H54 (cell line): ENCODE results near the gene JAK1.
A peak's percentile ranks its signal among the peaks of the same experiment; 100 is the strongest.
"Not testable (repeated sequence)": the region's sequence is repeated elsewhere in the genome, so short reads cannot be mapped to it uniquely, and the experiment has no call there.

Experiments used
- DNase-seq: peaks from one replicate; pipeline ENCODE4 v3.0.0; 2011; ENCODE audit warnings: low spot score, mixed read lengths; ENCODE audit not compliant: insufficient read length
- FAIRE-seq: peaks from 3 replicates; lab custom pipeline; 2011; peaks lifted over from hg19 to GRCh38; lab: Jason Lieb, UNC
- POLR2A ChIP-seq: IDR thresholded peaks from 2 replicates; pipeline ENCODE4 v1.6.1; 2011; ENCODE audit warnings: low read depth, mild to moderate bottlenecking, low read length

JAK1 gene

DNA sequence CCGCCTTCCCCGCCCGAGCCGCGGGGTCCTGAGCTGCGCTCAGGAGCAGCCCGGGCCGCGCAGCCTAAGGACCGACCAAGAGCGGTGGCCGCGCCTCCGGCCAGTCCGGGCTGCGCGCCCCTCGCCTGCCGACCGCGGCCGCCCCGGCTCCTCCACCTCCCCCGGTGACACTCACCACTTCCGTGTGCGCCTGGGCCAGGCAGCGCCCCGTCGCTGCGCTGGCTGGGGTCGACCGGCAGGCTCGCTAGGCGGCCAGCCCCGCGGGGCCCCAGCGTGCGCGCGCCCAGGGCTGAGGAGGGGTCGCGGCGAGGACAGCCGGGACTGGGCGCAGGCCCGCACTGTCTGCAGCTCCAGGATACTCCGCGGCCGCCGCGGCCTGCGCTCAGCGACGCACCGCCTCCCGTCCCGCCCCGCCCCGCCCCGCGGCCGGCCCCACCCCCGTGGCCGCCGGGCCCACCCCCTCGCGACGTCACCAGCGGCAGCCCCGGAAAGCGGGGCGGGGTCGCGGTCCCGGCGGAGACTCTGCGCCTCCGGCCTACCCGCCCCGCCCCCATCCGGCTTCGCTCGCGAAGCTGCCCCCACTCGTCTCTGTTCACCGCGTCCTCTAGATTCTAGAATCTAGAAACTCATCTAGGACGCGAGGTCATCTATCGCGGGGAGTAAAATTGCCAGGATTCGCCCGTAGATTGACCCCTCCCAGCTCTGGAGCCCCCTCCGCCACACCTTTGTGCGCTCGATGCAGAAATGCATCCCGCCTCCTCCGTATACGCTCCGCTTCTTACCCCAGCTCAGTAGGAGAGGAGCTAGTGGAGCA is at the start of gene JAK1:
TSS of gene JAK1 (minus strand) at position 392 of the 814 bp plus-strand sequence. CDS start 80,285 bp downstream, outside the sequence.
- DNase-seq (peak; percentile 82), FAIRE-seq (no peak)
- peak; percentile 95 for TF ChIP-seq POLR2A

DNA sequence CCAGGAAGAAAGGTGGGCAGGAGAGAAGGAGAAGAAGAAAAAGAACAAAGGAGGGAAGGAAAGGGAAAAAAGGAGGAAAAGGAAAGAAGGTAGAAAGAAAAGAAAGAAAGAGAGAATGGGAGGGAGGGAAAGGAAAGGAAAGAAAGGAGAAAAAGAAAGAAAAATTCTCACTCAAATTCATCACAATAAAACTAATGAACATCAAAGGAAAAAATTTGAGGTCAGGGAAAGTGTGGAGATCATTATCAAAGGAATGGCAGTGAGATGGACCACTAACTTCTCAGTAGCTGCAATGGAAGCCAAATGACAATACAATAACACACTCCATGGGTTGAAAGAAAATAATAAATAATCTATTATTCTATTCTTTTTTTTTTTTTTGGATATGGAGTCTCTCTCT is 48.0 kb upstream of the JAK1 start:
- no peak for TF ChIP-seq POLR2A
- no peak for DNase-seq
- FAIRE-seq: no peak

DNA sequence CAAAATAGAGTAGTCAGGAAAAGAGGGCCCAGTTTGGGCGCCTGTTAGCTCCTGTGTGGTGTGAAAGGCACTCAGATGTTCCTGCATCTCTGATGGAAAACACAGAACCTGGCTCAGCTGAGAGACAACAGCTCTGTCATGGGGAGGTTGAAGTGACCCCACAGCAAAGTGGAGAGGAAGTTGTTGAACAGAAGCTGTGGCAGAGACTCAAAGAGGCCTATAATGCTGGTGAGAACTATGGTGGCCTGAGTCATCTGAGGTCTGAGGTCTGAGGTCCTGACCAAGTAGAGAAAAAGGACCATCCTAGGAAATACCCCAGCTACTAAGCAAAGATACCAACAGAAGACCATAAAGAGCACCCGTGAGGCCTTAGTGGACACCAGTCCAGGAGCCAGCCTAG is 45.6 kb upstream of the JAK1 start:
- no peak for TF ChIP-seq POLR2A
- DNase-seq (no peak), FAIRE-seq (no peak)

DNA sequence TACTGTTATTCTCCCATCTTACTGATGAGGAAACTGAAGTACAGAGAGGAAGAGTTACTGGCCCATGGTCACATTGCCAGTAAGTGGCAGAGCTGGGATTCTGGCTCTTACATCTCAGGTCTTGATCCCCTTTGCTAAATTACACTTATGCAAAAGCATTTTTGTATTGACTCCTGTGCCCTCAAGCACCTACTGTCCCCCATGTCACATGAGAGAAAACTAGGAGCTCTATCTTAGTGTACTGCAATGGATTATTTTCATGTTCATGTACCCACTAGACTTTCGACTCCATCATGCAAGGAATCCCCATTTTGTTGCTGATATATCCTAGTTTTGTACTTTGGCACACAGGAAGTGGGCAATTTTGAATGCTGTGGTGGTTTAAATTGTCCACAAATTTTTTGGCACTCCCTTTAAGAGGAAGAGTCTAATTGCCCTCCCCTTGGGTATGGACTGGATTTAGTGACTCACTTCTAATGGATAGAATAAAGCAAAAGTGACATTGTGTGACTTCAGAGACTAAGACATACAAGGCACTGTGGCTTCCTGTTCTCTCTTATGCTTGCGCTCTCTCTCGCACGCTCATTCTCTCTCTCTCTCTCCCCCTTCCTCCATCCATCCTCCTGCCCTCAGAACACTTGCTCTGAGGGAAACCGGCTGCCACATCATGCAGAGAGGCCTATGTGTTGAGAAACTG is 43.5 kb upstream of the JAK1 start:
- TF ChIP-seq POLR2A: no peak
- DNase-seq (no peak), FAIRE-seq (no peak)

DNA sequence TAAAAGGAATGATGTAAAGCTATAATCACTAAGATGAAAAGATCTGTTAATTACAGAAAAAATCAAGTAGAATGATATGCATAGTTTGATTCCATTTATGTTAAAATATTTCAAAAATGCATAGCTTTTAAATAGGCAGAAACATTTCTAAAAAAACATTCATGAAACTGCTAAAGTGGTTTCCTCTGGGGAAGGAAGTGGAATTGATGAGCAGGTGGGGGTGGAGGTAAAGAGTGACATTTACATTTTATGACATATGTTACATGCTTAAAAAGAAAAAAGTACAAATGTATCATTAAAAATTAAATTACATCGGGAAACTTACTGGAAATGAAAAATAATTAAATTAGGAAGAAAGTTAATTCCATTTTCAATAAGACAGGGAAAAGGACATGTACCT is 42.8 kb upstream of the JAK1 start:
- no peak for TF ChIP-seq POLR2A
- no peak for FAIRE-seq
- DNase-seq: no peak

DNA sequence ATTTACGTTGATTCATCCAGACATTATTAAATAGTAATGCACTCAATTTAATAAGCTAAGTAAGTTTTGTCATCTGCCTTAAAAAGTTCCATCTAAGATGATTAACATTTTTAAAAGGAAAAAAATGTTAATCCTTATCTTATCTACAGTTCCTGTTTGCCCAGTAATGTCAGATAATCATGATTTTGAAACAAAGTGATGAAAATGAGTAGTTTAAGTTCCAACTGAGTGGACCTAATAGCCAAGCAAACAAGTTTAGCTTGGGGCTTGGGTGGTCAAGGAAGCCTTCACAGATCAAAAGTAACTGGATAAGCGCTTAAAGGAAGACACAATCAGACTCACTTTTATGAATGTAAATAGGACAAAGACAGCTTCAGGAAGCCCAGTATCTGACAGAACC is 40.5 kb upstream of the JAK1 start:
- no peak for TF ChIP-seq POLR2A
- DNase-seq: no peak
- FAIRE-seq: no peak

DNA sequence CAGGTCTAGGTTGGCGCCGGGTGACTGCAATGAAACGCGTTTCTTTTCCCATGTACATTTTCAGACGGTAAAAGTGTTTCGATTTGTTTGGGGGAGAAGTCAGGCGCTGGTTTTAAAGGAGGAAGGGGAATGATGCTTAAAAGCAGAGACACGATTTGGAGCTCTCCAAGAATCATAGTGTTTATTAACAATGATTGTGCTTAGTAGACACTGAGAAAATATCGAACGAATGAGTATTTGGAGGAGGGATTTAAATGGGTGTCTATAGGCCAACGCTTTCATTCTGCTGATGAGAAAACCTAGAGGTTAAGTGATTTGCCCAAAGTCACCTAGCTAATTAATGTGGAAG is 36.9 kb upstream of the JAK1 start:
- no peak for FAIRE-seq
- no peak for TF ChIP-seq POLR2A
- no peak for DNase-seq

DNA sequence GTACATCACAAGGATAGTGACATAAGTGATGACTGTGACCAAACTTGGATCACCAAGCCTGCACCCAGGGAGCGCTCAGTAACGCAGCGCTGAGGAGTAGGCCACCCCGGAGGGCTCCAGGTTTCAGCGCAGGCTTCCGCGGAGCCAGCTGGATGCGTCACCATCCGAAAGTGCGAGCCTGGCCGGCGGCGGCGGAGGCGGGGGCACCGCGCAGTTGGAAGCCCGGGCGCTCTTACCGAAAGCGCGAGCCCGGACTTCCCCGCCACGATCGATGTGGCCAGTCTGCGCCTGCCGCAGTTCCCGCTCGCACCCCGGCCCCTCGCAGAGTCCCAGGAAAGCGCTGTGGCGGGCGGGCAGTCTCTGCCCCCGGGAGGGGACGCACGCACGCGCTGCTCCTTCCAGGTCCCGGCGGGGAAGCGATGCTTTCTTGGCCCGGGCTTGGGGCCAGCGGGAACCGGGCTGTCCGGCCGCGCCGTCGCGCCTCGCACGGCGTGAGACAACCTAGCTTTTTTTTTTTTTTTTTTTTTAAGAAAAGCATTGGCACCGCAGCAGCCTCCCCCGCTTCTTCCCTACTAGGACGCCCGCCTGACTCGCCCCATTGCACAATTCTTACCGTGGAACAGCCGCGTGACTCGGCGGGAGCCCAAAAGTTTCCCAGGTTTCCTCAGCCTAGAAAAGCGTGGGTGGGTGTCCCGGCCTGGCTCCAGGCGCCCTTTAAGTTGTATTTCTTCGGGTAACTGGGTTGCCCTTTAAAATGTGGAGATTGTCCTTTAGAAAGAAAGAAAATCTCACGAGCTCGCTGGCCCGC is 36.4 kb upstream of the JAK1 start:
- no peak for TF ChIP-seq POLR2A
- DNase-seq: peak; percentile 80
- peak; percentile 20 for FAIRE-seq

DNA sequence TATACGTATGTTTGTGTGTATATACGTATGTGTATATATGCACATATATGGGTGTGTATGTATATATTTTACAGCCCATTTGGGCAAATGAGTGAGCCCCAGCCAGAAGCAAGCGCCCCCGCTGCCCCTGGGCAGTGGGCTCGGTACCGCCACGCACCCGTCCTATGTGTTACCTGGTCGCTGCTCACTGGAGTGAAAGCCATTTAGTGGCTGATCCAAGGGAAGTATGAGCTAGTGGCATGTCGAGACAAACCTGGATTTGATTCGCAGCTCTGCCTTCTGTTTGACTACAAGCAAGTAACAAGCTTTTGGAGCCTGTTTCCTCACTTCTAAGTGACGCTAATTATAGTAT is 35.8 kb upstream of the JAK1 start:
- FAIRE-seq (no peak), DNase-seq (no peak)
- no peak for TF ChIP-seq POLR2A

DNA sequence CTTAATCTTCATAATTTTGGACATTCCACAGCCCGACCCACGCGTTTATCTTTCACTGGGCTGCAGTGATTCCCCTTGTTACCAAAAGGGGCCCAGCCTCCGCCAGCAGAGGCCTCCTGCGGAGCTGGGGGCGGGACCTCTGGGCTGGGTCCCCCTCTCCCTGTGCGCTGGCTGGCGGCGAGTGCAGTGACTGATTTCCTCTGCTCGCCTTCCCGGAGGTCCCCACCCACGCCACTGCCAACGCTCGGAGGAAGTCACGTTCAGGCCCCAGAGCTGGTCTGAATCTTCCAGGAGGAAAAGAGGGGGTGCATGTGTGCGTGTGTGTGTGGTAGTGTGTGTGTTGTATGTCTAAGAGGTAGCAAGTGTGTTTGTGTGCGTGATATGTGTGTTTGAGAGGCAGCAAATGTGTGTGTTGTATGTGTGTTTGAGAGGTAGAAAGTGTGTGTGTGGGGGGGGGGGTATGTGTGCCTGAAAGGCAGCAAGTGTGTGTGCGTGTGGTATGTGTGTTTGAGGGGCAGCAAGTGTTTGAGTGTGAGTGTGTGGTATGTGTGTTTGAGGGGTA is 35.0 kb upstream of the JAK1 start:
- FAIRE-seq (no peak), DNase-seq (peak; percentile 77)

DNA sequence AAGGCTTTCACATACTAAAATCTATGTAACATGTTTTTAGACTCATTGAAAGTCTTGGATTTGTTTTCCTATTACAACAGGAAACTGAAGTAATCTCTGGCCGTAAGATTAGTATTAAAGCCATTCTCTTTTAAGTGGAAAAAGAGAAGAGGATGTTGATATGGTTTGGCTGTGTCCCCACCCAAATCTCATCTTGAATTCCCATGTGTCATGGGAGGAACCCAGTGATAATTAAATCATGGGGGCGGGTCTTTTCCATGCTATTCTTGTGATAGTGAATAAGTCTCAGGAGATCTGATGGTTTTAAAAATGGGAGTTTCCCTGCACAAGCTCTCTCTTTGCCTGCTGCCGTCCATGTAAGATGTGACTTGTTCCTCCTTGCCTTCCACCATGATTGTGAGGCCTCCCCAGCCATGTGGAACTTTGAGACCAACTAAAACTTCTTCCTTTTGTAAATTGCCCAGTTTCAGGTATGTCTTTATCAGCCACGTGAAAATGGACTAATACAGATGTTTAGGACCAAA is 32.1 kb upstream of the JAK1 start:
- DNase-seq, FAIRE-seq: not testable (repeated sequence)

More for the DNA sequence above, 35.0 kb upstream of the JAK1 start:
- 0 out of 2 replicates have a peak, but pooled peaks have one; percentile 24 for TF ChIP-seq POLR2A

DNA sequence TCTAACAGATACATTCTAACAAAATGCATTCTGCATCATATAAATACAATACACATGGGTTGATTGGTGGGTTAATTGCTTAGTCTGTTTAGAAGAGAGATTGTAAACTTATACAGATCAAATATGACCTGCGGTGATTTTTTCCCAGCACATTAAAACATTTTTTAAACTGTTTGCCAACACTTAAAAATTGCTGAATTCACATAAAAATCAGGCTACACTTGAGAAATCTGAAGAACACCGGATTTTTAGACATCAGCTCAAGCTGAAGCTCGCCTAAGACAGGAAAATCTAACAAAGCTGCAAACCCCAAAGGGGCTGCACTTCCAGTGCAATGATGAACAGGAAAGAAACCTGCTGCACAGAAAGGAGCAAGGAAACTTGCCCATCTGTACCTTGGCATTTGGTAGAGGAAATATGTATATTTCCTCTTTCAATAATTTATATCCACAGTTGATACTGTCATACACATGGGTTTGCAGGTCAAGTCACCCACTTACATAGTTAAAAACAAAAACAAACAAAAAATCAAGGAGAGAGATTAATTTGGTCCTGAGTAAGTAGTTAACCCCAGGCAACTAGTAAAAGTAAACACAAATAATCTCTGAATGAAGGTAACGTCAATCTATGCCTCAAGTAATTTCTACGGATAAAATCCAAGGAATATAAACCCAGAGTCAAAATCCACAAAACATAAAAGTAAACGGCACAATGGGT is 30.4 kb upstream of the JAK1 start:
- no peak for FAIRE-seq
- DNase-seq: no peak
- TF ChIP-seq POLR2A: no peak

DNA sequence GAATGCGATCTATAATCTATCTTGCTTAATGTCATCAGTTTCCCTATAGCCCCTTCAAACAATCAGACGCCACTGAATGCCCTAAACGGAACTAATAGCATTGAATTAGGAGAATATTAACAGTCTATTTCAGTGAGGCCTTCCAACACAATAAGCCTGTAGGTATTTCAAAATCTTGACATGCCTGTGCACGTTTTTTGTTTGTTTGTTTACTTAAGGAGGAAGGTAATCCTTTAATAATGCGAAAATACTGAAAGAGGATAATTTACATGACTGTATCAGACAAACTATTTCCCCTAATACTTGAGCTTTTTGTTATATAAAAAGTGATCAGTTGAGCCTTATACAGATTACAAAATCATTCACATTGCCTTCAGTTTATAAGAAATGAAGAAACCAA is 29.0 kb upstream of the JAK1 start:
- DNase-seq: no peak
- no peak for FAIRE-seq
- TF ChIP-seq POLR2A: no peak
